GM18909 (cell line): ENCODE results near the gene APLF.
"Not testable (repeated sequence)": the region's sequence is repeated elsewhere in the genome, so short reads cannot be mapped to it uniquely, and the experiment has no call there.

Experiments
- ATAC-seq: cut with Tn5 transposase; IDR thresholded peaks from one replicate; pipeline ENCODE4 v1.9.1; 2021; ENCODE audit warnings: mild to moderate bottlenecking; ENCODE audit not compliant: unreplicated experiment, poor library complexity

APLF gene

DNA sequence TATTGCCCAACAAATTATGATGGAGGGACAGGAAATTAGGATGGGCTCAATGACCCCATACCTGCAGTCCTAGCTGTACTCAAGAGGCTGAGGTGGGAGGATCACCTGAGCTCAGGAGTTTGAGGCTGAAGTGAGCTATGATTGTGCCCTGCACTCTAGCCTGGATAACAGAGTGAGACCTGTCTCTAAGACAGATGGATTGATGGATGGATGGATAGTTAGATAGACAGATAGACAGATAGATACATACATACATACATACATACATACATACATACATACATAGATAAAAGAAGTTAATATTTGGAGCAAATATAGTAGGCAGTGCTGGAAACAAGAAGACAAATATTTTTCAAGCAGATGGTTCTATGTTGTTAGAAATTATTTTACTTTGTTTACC lies 97.9 kb downstream of the APLF start:
- ATAC-seq: no peak

DNA sequence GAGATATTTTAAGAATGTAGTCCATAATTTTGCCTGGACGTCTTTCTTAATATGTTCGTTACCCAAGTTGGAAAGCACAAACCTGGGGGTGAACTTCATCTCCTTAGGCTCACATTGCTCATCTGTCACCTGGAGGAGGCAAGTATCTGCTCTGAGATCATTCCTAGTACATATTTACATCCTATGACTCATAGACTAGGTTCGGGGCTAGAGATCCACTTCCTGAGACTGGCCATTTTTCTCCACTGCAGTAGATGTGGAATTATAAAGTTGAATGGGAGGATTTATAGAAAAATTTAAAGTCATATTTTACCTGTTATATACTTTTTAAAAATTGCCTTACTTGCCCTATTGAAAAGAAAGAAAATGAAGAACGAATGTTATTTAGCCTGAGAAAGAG lies 98.5 kb downstream of the APLF start:
- no peak for ATAC-seq

- ATAC-seq: no peak
Measured at GRCh38 chr2:68566362-68566761, 99.0 kb downstream of the APLF start.

- ATAC-seq: no peak
Measured at GRCh38 chr2:68568116-68568515, 100.7 kb downstream of the APLF start.

DNA sequence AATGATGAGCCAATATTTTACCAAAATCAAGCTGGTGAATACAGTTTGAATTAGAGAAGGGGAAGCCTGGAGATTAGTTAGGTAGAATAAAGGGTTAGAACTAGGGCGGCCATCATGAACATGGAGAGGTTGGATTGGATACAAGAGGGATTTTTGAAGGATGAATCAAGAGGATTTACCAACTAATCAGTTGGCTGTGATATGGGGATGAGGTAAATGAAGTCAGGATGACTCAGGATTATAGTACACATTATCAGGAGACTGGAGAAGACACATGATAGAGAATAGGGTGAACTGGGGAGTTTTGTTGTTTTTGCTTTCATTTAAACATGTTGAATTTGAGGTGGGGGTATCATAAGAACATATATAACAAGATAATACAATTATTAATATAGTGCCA lies 102.2 kb downstream of the APLF start:
- no peak for ATAC-seq

DNA sequence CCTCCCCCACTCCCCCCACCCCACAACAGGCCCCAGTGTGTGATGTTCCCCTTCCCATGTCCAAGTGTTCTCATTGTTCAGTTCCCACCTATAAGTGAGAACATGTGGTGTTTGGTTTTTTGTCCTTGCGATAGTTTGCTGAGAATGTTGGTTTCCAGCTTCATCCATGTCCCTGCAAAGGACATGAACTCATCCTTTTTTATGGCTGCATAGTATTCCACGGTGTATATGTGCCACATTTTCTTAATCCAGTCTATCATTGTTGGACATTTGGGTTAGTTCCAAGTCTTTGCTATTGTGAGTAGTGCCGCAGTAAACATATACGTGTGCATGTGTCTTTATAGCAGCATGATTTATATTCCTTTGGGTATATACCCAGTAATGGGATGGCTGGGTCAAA lies 103.0 kb downstream of the APLF start:
- ATAC-seq: not testable (repeated sequence)

- no peak for ATAC-seq
Measured at GRCh38 chr2:68574202-68574791, 106.9 kb downstream of the APLF start.

DNA sequence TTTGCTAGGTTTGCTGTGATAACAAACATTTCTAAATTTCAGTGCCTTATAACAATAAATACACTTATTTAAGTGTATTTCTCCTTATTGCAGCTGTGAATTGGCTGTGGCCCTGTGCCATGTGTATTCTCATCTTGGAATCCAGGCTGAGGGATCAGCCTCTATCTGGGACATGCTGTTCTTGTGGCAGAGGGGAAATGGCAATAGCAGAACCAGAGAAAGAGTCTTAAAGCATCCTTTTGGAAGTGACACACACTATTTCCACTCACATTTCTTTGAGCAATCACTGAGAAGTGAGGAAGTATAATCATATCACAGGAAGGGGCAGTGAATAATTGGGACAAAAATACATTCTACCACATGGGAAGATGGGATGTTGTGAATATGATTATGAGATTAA lies 109.8 kb downstream of the APLF start:
- no peak for ATAC-seq

DNA sequence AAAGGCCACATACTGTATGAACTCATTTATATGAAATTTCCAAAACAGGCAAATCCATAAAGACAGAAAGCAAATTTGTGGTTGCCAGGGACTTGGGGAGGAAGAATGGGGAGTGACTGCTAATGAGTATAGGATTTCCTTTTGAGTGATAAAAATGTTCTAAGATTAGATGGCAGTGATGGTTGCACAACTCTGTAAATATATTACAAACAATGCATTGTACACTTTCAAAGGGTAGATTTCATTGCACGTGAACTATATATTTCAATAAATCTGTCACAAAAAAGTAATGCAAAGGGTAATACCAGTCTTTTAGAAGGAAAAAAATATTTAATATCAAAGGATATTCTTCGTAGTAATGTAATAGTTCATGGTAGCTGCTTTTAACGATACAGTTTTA lies 112.3 kb downstream of the APLF start:
- ATAC-seq: no peak

GRCh38 chr2:68588589-68588988 lies 121.2 kb downstream of the APLF start:
- no peak for ATAC-seq

DNA sequence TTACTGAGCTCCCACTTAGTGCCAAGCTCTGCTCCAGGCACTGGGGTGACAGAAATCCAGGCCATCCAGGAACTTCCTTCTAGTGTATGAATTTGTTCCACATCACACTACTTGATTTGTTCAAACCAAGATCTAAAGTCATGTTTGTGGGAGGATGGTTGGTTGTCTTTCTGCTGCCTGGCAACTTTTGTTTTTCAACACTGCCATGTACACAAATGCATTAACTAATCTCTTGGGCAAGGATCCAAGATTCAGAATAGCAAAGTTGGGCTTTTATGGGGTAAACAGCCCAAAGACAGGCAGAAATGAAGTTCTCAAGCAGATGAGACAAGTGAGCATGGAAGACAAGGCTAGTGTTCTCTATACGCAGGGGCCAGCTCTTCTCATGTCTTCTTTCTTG lies 122.6 kb downstream of the APLF start:
- no peak for ATAC-seq

- no peak for ATAC-seq
Measured at GRCh38 chr2:68590702-68591101, 123.3 kb downstream of the APLF start.

GRCh38 chr2:68591225-68591624 lies 123.8 kb downstream of the APLF start:
- ATAC-seq: no peak

- ATAC-seq: no peak
Measured at GRCh38 chr2:68594041-68594440, 126.7 kb downstream of the APLF start.

DNA sequence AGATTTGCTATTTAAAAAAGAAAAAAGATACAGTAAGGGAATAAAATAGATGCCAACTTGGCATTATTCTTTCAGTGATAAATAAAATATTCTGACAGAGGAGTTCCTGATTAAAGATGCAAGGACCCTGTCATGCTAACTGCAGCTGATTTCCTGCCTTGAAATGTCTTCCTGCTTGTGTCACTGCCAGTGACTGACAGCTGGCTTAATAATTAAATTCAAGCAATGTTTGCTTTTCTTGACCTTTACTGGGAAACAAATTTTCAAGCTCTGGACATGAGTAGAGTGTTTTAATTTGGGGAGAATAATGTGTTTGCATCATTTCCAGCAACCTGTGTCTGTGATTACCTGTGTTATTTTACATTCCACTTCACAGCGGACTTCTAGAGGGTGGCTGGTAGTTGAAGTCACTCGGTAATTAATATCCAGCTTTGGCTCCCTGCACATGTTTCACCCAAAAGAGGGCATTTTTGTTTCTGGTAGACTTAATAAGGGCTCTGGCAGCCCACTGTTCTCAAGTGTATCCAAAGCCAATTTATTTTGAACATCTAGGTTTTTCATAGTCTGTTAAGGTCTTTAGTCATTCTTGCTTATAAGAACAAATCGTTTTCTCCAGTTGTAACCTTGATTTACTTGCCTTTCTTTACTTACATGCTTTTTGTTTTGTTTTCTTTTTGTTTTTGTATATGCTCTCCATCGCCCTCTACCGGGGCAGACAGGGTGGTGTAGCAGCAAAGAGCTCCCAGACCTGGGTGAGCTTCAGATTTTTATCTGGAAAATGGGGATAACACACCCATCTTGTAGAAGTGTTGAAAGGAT lies 127.5 kb downstream of the APLF start:
- peak; percentile 75 for ATAC-seq

DNA sequence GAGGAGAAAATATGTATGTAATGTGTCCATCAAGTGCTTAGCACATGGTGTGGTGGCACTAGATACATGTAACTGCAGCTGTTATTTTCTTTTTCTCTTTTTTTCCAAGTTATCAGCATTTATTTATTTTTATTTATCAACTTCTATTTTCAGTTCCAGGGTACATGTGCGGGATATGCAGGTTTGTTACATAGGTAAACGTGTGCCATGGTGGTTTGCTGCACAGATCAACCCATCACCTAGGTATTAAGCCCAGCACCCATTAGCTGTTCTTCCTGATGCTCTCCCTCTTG lies 128.1 kb downstream of the APLF start:
- not testable (repeated sequence) for ATAC-seq

DNA sequence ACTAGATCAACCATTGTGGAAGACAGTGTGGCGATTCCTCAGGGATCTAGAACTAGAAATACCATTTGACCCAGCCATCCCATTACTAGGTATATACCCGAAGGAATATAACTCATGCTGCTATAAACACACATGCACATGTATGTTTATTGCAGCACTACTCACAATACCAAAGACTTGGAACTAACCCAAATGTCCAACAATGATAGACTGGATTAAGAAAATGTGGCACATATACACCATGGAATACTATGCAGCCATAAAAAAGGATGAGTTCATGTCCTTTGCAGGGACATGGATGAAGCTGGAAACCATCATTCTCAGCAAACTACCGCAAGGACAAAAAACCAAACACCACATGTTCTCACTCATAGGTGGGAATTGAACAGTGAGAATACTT lies 133.1 kb downstream of the APLF start:
- not testable (repeated sequence) for ATAC-seq

- no peak for ATAC-seq
Measured at GRCh38 chr2:68603059-68603458, 135.7 kb downstream of the APLF start.

DNA sequence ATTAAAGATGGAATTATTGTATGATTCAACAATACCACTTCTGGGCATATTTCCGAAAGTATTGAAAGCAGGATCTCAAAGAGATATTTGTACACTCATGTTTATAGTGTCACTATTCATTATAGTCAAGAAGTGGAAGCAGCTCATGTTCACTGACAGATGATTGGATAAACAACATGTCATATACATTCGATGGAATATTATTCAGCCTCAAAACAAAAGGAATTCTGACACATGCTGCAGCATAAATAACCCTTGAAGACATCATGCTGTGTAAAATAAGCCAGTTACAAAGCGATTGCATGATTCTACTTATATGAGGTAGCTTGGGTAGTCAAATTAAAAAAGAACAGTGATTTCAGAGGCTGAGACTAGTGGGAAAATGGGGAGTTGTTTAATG lies 136.7 kb downstream of the APLF start:
- no peak for ATAC-seq

- ATAC-seq: no peak
Measured at GRCh38 chr2:68605939-68606338, 138.6 kb downstream of the APLF start.

DNA sequence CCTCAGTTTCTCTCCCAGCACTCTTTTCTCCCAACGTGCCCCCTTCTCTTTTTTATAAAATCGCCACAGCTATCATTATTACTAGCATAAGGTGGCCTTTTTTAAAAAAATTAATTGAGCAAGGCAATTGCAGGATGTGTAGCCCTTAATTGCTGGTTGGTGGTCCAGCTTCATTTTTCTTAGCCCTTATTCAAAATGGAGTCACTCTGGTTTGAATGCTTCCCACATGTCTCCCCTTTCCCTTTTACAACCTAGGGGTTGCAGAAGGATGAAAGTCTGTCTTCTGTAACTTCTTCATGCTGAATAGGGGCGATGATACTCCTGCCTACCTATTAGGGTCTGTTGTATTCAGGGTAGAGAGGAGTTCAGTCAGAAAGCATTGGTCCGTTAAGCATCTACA lies 139.4 kb downstream of the APLF start:
- ATAC-seq: no peak

DNA sequence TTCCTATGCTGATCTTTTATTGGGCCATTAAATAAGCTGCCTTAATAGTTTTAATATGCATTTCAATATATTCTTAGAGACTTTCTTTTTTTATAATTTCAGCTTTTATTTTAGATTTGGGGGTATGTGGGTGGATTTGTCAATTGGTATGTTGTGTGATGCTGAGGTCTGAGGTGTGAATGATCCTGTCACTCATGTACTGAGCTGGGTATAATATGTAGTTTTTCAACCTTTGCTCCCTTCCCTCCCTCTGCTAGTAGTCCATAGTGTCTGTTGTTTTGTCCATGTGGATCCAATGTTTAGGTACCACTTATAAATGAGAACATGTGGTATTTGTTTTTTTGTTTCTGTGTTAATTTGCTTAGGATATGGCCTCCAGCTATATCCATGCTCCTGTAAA lies 140.5 kb downstream of the APLF start:
- ATAC-seq: no peak
